Measurements from ENCODE around the gene KIAA1191. TPM values are rescaled to one million over a fixed set of nuclear protein-coding genes. Genes with fewer than 3 reads are reported as not detected.

KIAA1191 gene
- total RNA-seq, 1 experiment from 2014 or later, result 119 TPM

DNA sequence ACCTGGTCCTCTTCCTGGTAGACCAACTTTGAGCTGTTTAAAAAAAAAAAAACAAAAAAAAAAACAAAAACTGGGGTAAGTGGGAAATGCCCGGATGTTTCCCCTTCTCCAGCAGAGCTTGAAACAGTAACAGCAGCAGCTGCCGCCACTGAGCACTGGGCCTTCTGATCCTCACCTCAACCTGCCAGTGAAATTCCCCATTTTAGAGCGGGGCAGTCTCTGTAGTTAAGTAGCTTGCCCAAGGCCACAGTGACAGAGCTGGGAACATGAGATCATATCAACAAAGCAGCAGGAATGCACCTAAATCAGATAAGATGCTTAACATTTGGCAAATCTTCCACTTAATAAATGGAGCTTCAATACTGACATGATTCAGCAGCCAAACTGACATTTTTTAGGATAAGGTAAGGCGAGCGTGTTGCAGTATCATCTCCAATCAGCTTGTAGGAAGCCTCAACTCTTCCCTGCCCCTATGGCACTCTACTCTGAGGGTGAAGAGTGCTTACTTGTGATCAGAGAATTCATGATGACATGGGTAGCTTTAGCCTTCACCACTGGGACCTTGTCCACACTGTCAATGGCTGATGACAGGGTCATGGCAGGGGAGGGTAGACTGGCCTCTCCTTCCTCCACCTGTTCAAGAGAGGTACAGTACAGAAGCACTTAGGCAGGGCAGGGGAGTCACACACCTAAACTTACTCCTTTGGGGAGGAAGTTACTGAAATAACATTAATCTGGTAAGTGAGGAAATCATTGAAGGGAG is 9.3 kb downstream of the KIAA1191 start:
- Mint-ChIP-seq H3K36me3 (ENCODE audit: insufficient read depth, unreplicated experiment) (peaks cover 88% of the 10 kb centered on the region), H3K4me1 (ENCODE audit: low read depth, unreplicated experiment) (no peaks in the 10 kb centered on the region)
- POLR2A ChIA-PET, result interaction anchor here (1.0 kb wide), 1 partner anchor 8 kb away, joined by 4 read pairs; no protein-coding TSS in a partner anchor

DNA sequence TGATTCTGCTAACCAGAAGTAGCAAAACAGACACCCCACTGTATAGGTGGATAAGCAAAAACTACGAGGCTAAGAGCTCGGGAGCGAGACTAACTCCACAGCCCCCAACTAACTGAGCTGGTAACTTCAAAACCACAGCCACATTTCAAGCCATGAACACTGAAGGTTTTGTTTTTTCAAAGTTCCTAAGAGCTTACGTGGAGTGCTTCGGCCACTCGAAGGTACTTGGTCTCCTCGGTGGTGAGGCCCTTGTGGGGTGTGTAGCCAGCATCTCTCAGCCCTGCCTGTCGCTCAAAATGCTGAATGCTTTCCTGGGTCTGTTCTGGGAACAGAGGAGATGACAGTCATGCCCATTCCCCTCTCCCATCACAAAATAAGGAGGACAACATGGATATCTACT is 11.1 kb downstream of the KIAA1191 start:
- ChIA-PET CTCF (no interaction called here), POLR2A (no interaction called here)
- Mint-ChIP-seq H3K27ac (ENCODE audit: unreplicated experiment) (no peak overlapping the region), H3K4me3 (ENCODE audit: unreplicated experiment) (no peak overlapping the region), H3K4me1 (ENCODE audit: low read depth, unreplicated experiment) (no peaks in the 10 kb centered on the region), H3K36me3 (ENCODE audit: insufficient read depth, unreplicated experiment) (peaks cover 84% of the 10 kb centered on the region), H3K9me3 (ENCODE audit: unreplicated experiment) (no peaks in the 10 kb centered on the region), H3K27me3 (ENCODE audit: insufficient read depth, unreplicated experiment) (no peaks in the 10 kb centered on the region)
- BruUV-seq (replicated peaks), result no TSS peak
- H3K4me1 ChIP-seq, result no peaks in the 10 kb centered on the region
- no peaks in the 10 kb centered on the region for H3K9me3 ChIP-seq
- no peaks in the 10 kb centered on the region for H3K27me3 ChIP-seq (replicated peaks; ENCODE audit: control insufficient read depth, insufficient read depth, low read length)
- DNase-seq, result no peak
- peaks cover 6% of the 10 kb centered on the region for H3K36me3 ChIP-seq (ENCODE audit: control insufficient read depth, insufficient read depth, low read length)
- H3K4me3 ChIP-seq (ENCODE audit: low read depth, low read length), result no peak overlapping the region
- TF ChIP-seq, protein P1, sequence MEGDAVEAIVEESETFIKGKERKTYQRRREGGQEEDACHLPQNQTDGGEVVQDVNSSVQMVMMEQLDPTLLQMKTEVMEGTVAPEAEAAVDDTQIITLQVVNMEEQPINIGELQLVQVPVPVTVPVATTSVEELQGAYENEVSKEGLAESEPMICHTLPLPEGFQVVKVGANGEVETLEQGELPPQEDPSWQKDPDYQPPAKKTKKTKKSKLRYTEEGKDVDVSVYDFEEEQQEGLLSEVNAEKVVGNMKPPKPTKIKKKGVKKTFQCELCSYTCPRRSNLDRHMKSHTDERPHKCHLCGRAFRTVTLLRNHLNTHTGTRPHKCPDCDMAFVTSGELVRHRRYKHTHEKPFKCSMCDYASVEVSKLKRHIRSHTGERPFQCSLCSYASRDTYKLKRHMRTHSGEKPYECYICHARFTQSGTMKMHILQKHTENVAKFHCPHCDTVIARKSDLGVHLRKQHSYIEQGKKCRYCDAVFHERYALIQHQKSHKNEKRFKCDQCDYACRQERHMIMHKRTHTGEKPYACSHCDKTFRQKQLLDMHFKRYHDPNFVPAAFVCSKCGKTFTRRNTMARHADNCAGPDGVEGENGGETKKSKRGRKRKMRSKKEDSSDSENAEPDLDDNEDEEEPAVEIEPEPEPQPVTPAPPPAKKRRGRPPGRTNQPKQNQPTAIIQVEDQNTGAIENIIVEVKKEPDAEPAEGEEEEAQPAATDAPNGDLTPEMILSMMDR (IDR thresholded peaks at IDR 0.05; ENCODE audit: insufficient read depth in 1 of 2, low read depth in 1 of 2, low read length in 1 of 2, severe bottlenecking in 1 of 2, unreplicated experiment in 1 of 2), result no peak
- intact Hi-C loops (cut with micrococcal nuclease; ENCODE audit: unreplicated experiment), result no loop called here

More for the DNA sequence above, 9.3 kb downstream of the KIAA1191 start:
- Histone ChIP-seq H3K9me3 (no peaks in the 10 kb centered on the region), H3K27me3 (replicated peaks; ENCODE audit: control insufficient read depth, insufficient read depth, low read length) (no peaks in the 10 kb centered on the region), H3K36me3 (ENCODE audit: control insufficient read depth, insufficient read depth, low read length) (peaks cover 6% of the 10 kb centered on the region), H3K4me1 (no peaks in the 10 kb centered on the region), H3K4me3 (ENCODE audit: low read depth, low read length) (no peak overlapping the region)
- TF ChIP-seq, protein P1 (IDR thresholded peaks at IDR 0.05; ENCODE audit: insufficient read depth in 1 of 2, low read depth in 1 of 2, low read length in 1 of 2, severe bottlenecking in 1 of 2, unreplicated experiment in 1 of 2), result no peak
- no TSS peak for BruUV-seq (replicated peaks)
- Mint-ChIP-seq H3K27ac (ENCODE audit: unreplicated experiment) (no peak overlapping the region), H3K9me3 (ENCODE audit: unreplicated experiment) (no peaks in the 10 kb centered on the region), H3K4me3 (ENCODE audit: unreplicated experiment) (no peak overlapping the region), H3K27me3 (ENCODE audit: insufficient read depth, unreplicated experiment) (no peaks in the 10 kb centered on the region)
- CTCF ChIA-PET, result interaction anchor here (0.6 to 0.7 kb wide), 3 partner anchors 210 to 675 kb away, joined by 5 to 8 read pairs (median 8); partner anchors contain the start of gene CPLX2
- no peak for DNase-seq
- intact Hi-C loops (cut with micrococcal nuclease; ENCODE audit: unreplicated experiment), result no loop called here

DNA sequence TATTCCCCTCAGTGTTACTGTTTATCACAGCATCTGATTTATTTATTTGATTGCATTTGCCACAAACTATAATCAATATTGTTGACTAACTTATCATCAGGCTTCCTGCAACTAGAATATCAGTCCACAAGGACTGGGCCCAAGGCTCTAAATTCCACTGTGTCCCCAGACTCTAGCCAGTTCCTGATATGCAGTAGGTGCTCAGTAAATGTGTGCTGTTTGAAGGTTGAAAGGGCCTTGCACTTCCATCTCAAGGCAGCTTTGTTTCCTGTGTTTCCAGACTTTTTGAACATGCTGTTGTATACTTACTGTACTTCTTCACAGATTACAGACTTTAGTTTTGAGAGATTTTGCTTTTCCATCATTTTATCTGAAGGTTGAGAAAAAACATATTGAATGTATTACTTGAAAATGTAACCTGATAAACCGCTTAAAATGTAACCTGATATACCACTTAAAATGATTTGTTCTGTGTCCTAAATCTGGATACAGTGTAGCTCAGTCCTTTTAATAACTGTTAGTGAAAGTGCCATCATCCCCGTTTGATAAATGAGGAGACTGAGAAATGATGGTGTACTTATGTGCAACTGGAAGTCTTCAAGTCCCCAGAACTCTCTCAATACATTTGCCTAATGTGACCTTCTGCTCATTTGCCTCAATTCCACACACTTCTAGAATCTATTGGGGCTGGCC is 18.7 kb downstream of the KIAA1191 start:
- no peak overlapping the region for H3K27ac Mint-ChIP-seq (ENCODE audit: unreplicated experiment)
- ChIA-PET CTCF (no interaction called here), POLR2A (no interaction called here)
- no peaks in the 10 kb centered on the region for H3K9me3 Mint-ChIP-seq (ENCODE audit: unreplicated experiment)
- no peaks in the 10 kb centered on the region for H3K27me3 Mint-ChIP-seq (ENCODE audit: insufficient read depth, unreplicated experiment)
- H3K4me1 Mint-ChIP-seq (ENCODE audit: low read depth, unreplicated experiment), result no peaks in the 10 kb centered on the region
- intact Hi-C loops (cut with micrococcal nuclease; ENCODE audit: unreplicated experiment), result no loop called here
- Histone ChIP-seq H3K9me3 (no peaks in the 10 kb centered on the region), H3K4me1 (no peaks in the 10 kb centered on the region), H3K27me3 (replicated peaks; ENCODE audit: control insufficient read depth, insufficient read depth, low read length) (no peaks in the 10 kb centered on the region), H3K36me3 (ENCODE audit: control insufficient read depth, insufficient read depth, low read length) (peaks cover 3% of the 10 kb centered on the region), H3K4me3 (ENCODE audit: low read depth, low read length) (no peak overlapping the region)
- H3K36me3 Mint-ChIP-seq (ENCODE audit: insufficient read depth, unreplicated experiment), result peaks cover 43% of the 10 kb centered on the region
- TF ChIP-seq, protein P1 (IDR thresholded peaks at IDR 0.05; ENCODE audit: insufficient read depth in 1 of 2, low read depth in 1 of 2, low read length in 1 of 2, severe bottlenecking in 1 of 2, unreplicated experiment in 1 of 2), result no peak
- DNase-seq, result no peak
- BruUV-seq (replicated peaks), result no TSS peak
- no peak overlapping the region for H3K4me3 Mint-ChIP-seq (ENCODE audit: unreplicated experiment)

Measured in Caco-2 (cell line).